Stomach (tissue), 9 donors: Measurements from ENCODE around the gene ARHGEF39. TPM values are rescaled to one million over a fixed set of nuclear protein-coding genes. Genes with fewer than 3 reads are reported as not detected.
A peak's percentile ranks its signal among the peaks of the same experiment; 100 is the strongest.
"Not testable (repeated sequence)": the region's sequence is repeated elsewhere in the genome, so short reads cannot be mapped to it uniquely, and the experiment has no call there.

Source experiments
- DNase-seq, 2 donors: peaks; one replicate each; pipeline versions ENCODE4 v3.0.0 to v3.0.0-alpha.2; 2013 to 2019
- H3K27ac ChIP-seq, 5 donors: fragments of 200-600 bp in 4 of 5; sonication (generic) in 4 of 5; one replicate each; pipeline ENCODE4 v1.5.1; 2013 to 2019; ENCODE audit warnings: mild to moderate bottlenecking in 1 of 5, moderate library complexity in 1 of 5
- H3K27me3 ChIP-seq, 3 donors: fragments of 200-600 bp; sonication (generic); one replicate each; pipeline ENCODE4 v1.5.1; 2017 to 2019; ENCODE audit warnings: mixed run types in 1 of 3
- H3K36me3 ChIP-seq, 4 donors: fragments of 200-600 bp; sonication (generic); 1 replicate in 3 of 4; 2 replicates in 1 of 4; pipeline ENCODE4 v1.5.1; 2016 to 2019
- H3K4me1 ChIP-seq, 4 donors: fragments of 200-600 bp; sonication (generic); one replicate each; pipeline ENCODE4 v1.5.1; 2016 to 2019
- H3K4me3 ChIP-seq, 4 donors: fragments of 200-600 bp; sonication (generic) in 3 of 4; one replicate each; pipeline ENCODE4 v1.5.1; 2016 to 2019; ENCODE audit warnings: mild to moderate bottlenecking in 1 of 4
- H3K9me3 ChIP-seq, 4 donors: fragments of 200-600 bp; sonication (generic); one replicate each; pipeline ENCODE4 v1.5.1; 2016 to 2019
- EP300 ChIP-seq: sonication (generic); formaldehyde crosslinking; IDR thresholded peaks from one replicate; pipeline ENCODE4 v1.6.1; 2017; ENCODE audit warnings: antibody characterized with exemption
- POLR2A ChIP-seq, 4 donors: fragments of 450-650 bp; IDR thresholded peaks; one replicate each; pipeline ENCODE4 v1.6.1; 2016; ENCODE audit warnings: antibody characterized with exemption in 4 of 4, control low read depth in 2 of 4, mild to moderate bottlenecking in 1 of 4, moderate library complexity in 1 of 4
- POLR2AphosphoS5 ChIP-seq, 3 donors: sonication (generic); formaldehyde crosslinking; IDR thresholded peaks; one replicate each; pipeline ENCODE4 v1.6.1; 2016; ENCODE audit warnings: antibody characterized with exemption in 3 of 3
- WGBS, 5 donors: extraction: QIAGEN DNeasy Blood & Tissue Kit in 3 of 5; methylation state at CpG; one replicate each; pipeline versions ENCODE4 v1.1.5 to v1.1.7; 2013 to 2018; 5-methylcytosine and 5-hydroxymethylcytosine counted together
- intact Hi-C: fragments of 100-400 bp; cut with DNase I; formaldehyde crosslinking; loops from one replicate; pipeline ENCODE4 v1.15.1; 2023; ENCODE audit warnings: low total_unique reads
- polyA plus RNA-seq, 3 donors: library from polyadenylated mRNA; stranded (reverse); fragments of 200-250 nt; gene quantifications; one replicate each; pipeline ENCODE4 v1.2.3, GENCODE V29; 2013
- total RNA-seq, 5 donors: library from RNA; depleted of rRNA; stranded (reverse); fragments of >200 nt; gene quantifications; one replicate each; pipeline versions ENCODE4 v1.1.0 to v1.2.3, GENCODE V29; 2014 to 2016
- TF ChIP-seq, protein P1 (sequence below), 7 experiments: fragments of 450-650 bp in 4 of 7; fragments of 200-600 bp in 3 of 7; sonication (generic) in 3 of 7; IDR thresholded peaks; one replicate each; pipeline ENCODE4 v1.5.1; 2016 to 2019; ENCODE audit warnings: antibody characterized with exemption in 7 of 7, control low read depth in 2 of 7, mild to moderate bottlenecking in 1 of 7
- donor health status: healthy with polysubstance abuse.
- donor health status: Bipolar disorder and iron deficiency.
- donor health status: healthy.

Gene ARHGEF39
- total and polyA plus RNA-seq, 8 donors = 1.8 to 58.3 (median 3.8) TPM

DNA sequence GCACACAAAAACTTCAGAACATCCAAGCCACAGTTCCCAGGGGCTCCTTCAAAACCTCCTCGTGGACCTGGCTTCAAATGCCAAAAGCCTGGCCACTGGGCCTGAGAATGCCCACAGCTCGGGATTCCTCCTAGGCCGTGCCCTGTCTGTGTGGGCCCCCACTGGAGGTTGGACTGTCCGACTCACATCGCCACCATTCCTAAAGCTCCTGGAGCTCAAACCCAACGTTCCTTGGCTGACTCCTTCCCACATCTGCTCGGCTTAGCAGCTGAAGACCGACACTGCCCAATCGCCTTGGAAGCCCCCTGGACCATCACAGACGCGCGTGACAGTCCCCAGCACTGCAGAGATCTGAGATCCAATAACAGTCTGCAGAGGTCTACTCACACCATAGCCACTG lies 21.9 kb downstream of the ARHGEF39 start:
- Histone ChIP-seq H3K4me1 (peaks cover 9 to 24% (median 15%) of the 10 kb centered on the region in 4 donors), H3K4me3 (no peak overlapping the region), H3K9me3 (no peaks in the 10 kb centered on the region), H3K27me3 (no peaks in the 10 kb centered on the region), H3K36me3 (peaks cover 0 to 7% (median 5%) of the 10 kb centered on the region in 4 donors), H3K27ac (no peak overlapping the region)
- 89 to 97% (median 96%) methylated on average over 11 to 12 of the region's 12 CpGs for WGBS, 5 donors
- no peak for DNase-seq
- intact Hi-C loops = no loop called here
- TF ChIP-seq POLR2AphosphoS5 (IDR thresholded peaks at IDR 0.05) (no peak), EP300 (no peak), POLR2A (IDR thresholded peaks at IDR 0.05) (no peak)
- TF ChIP-seq, protein P1, sequence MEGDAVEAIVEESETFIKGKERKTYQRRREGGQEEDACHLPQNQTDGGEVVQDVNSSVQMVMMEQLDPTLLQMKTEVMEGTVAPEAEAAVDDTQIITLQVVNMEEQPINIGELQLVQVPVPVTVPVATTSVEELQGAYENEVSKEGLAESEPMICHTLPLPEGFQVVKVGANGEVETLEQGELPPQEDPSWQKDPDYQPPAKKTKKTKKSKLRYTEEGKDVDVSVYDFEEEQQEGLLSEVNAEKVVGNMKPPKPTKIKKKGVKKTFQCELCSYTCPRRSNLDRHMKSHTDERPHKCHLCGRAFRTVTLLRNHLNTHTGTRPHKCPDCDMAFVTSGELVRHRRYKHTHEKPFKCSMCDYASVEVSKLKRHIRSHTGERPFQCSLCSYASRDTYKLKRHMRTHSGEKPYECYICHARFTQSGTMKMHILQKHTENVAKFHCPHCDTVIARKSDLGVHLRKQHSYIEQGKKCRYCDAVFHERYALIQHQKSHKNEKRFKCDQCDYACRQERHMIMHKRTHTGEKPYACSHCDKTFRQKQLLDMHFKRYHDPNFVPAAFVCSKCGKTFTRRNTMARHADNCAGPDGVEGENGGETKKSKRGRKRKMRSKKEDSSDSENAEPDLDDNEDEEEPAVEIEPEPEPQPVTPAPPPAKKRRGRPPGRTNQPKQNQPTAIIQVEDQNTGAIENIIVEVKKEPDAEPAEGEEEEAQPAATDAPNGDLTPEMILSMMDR (IDR thresholded peaks at IDR 0.05) = no peak

DNA sequence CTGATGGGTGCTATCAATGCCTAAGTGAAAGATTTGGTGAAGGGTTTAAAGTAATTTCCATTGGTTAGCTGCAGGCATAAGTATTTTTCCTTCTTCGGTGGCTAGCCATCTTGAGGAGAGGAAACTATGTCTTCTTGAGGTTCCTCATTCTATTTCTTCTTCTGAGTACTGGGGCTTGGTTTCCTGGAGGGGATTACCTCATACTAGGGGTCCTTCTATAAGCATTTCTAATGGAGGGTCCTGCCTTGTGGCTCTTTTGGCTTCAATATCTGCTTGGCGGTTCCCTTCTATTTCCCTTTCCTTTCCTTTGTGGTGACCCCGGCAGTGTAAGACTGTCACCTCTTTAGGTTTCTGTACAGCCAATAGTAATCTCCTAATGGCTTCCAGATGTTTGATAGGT lies 23.5 kb downstream of the ARHGEF39 start:
- intact Hi-C loops, DNase-seq, H3K9me3 ChIP-seq, H3K36me3 ChIP-seq, H3K4me3 ChIP-seq, H3K27ac ChIP-seq, H3K27me3 ChIP-seq: not testable (repeated sequence)
- peaks cover 3 to 16% (median 9%) of the 10 kb centered on the region in 4 donors for H3K4me1 ChIP-seq
- 84 to 99% (median 87%) methylated on average over 3 of the region's 3 CpGs for WGBS, 5 donors

DNA sequence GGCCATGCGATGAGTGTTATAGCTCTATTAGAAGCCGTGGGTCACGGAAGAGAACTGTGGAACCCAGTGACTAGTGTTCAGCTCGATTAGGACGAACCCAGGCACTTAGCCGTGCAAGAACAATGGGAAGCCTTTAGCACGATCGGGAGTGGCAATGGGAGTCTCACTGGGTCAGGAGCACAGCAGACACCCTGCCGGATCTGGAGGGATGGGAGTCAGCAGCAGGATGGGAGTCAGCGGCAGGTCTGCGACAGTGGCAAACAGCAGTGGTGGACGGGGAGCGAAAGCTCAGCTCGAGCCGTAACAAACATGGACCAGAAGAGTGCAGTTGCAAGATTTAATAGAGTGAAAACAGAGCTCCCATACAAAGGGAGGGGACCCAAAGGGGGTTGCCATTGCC lies 24.6 kb downstream of the ARHGEF39 start:
- intact Hi-C loops, H3K27ac ChIP-seq, H3K36me3 ChIP-seq, H3K4me1 ChIP-seq, H3K4me3 ChIP-seq, H3K9me3 ChIP-seq, H3K27me3 ChIP-seq, DNase-seq: not testable (repeated sequence)
- 93 to 96% (median 95%) methylated on average over 15 of the region's 15 CpGs for WGBS, 5 donors

DNA sequence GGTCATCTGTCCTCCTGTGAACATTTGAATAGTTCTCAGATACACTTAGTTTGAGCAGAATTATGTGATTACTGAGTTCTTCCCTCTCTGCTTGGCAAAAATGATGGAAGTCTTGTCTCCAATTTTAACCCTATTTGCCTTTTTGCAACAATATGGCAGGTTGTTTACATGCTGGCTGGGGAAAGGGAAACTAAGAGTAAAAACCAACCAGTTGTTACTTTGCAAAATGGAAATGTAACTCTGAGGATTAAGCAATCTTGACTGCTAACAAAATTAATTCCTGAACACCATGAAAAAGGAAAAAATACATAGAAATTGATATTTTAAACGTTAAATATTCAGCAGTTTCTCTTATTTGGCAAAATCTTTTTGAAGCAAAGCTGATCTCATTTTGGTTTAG lies 25.4 kb downstream of the ARHGEF39 start:
- H3K27me3 ChIP-seq = no peaks in the 10 kb centered on the region
- intact Hi-C loops = no loop called here
- H3K9me3 ChIP-seq = no peaks in the 10 kb centered on the region
- DNase-seq = no peak
- TF ChIP-seq POLR2AphosphoS5 (IDR thresholded peaks at IDR 0.05) (no peak), EP300 (no peak), POLR2A (IDR thresholded peaks at IDR 0.05) (no peak)
- TF ChIP-seq, protein P1 (IDR thresholded peaks at IDR 0.05) = no peak
- H3K36me3 ChIP-seq = peaks cover 0 to 7% (median 5%) of the 10 kb centered on the region in 4 donors
- peaks cover 0 to 5% (median 0%) of the 10 kb centered on the region in 4 donors for H3K4me1 ChIP-seq
- no peak overlapping the region for H3K4me3 ChIP-seq
- 72 to 90% (median 76%) methylated on average over 1 of the region's 1 CpG for WGBS, 5 donors
- peak overlapping the region in 1 of 5 donors; percentile 2 for H3K27ac ChIP-seq

DNA sequence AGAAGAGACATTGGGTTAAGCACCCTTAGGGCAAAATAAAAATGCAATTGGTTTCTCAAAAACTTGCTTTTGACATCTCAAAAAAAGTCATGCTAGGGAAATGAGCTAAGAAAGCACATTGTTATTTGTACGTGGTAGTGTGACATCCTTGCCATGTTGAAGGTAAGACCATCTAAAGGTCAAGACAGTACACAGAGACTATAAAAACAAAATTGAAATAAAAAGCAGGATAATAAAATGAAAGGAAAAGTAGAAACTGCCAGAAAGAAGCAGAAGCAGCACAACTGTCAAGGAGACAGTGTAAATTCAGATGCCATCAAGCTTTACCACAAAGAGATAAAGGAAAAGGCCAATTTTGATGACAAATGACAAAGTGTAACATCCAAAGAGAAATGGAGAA lies 25.8 kb downstream of the ARHGEF39 start:
- intact Hi-C loops, H3K9me3 ChIP-seq, H3K27me3 ChIP-seq, H3K4me1 ChIP-seq, H3K36me3 ChIP-seq, DNase-seq, H3K4me3 ChIP-seq: not testable (repeated sequence)
- 61 to 73% (median 65%) methylated on average over 1 of the region's 1 CpG for WGBS, 5 donors
- peak overlapping the region in 1 of 5 donors; percentile 2 for H3K27ac ChIP-seq

DNA sequence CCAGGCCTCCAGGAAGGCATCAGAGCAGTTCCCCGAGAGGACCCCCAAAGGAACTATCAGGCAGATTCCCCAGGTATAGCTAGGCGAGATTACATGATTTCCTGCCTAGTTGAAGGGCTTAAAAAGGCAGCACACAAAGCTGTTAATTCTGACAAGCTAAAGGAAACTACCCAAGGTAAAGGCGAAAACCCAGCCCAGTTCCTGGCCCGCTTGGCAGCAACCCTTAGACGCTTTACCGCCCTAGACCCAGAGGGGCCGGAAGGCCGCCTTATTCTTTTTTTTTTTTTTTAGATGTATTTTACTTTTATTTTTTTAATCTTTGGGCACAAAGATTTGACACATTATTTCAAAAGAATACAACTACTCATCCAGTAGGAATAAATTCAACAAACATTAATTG lies 26.2 kb downstream of the ARHGEF39 start:
- WGBS, 5 donors = 66 to 86% (median 73%) methylated on average over 6 to 7 of the region's 8 CpGs
- H3K27ac ChIP-seq, H3K36me3 ChIP-seq, H3K27me3 ChIP-seq, H3K4me1 ChIP-seq, intact Hi-C loops, H3K9me3 ChIP-seq, DNase-seq, H3K4me3 ChIP-seq: not testable (repeated sequence)

DNA sequence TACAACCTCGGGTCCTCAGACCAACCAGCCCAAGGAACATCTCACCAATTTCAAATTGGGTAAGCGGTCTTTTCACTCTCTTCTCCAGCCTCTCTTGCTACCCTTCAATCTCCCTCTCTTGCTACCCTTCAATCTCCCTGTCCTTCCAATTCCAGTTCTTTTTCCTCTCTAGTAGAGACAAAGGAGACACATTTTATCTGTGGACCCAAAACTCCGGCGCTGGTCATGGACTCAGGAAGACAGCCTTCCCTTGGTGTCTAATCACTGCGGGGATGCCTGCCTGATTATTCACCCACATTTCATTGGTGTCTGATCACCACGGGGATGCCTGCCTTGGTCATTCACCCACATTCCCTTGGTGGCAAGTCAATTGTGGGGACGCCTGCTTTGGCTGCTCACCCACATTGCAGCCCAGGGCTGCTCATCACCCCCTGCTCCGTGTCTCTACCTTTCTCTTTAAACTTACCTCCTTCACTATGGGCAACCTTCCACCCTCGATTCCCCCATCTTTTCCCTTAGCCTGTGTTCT lies 27.5 kb downstream of the ARHGEF39 start:
- H3K4me3 ChIP-seq, H3K27ac ChIP-seq, H3K27me3 ChIP-seq, H3K4me1 ChIP-seq, DNase-seq, H3K9me3 ChIP-seq, H3K36me3 ChIP-seq, intact Hi-C loops: not testable (repeated sequence)
- 88 to 97% (median 95%) methylated on average over 9 of the region's 9 CpGs for WGBS, 5 donors

DNA sequence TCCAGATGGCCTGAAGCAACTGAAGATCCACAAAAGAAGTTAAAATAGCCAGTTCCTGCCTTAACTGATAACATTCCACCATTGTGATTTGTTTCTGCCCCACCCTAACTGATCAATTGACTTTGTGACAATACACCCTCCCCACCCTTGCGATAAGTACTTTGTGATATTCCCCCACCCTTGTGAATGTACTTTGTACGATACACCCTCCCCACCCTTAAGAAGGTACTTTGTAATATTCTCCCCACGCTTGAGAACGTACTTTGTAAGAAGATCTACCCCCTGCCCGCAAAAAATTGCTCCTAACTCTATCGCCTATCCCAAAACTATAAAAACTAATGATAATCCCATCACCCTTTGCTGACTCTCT lies 28.1 kb downstream of the ARHGEF39 start:
- DNase-seq, H3K4me3 ChIP-seq, H3K4me1 ChIP-seq, H3K27me3 ChIP-seq, intact Hi-C loops, H3K36me3 ChIP-seq, H3K9me3 ChIP-seq: not testable (repeated sequence)
- WGBS, 5 donors = 92 to 96% (median 94%) methylated on average over 6 of the region's 6 CpGs
- peak overlapping the region in 3 of 5 donors; percentile 3 to 12 (median 10) for H3K27ac ChIP-seq
